Inferior parietal cortex (tissue), 1 donor: ENCODE results near the gene PTAR1.
"Not testable (repeated sequence)": the region's sequence is repeated elsewhere in the genome, so short reads cannot be mapped to it uniquely, and the experiment has no call there.

ENCODE experiments used
- DNase-seq: peaks from one replicate; pipeline ENCODE4 v3.0.0-alpha.2; 2016; ENCODE audit errors: extremely low spot score

The PTAR1 gene, protein sequence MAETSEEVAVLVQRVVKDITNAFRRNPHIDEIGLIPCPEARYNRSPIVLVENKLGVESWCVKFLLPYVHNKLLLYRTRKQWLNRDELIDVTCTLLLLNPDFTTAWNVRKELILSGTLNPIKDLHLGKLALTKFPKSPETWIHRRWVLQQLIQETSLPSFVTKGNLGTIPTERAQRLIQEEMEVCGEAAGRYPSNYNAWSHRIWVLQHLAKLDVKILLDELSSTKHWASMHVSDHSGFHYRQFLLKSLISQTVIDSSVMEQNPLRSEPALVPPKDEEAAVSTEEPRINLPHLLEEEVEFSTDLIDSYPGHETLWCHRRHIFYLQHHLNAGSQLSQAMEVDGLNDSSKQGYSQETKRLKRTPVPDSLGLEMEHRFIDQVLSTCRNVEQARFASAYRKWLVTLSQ

GRCh38 chr9:69759421-69760277 lies at the start of gene PTAR1:
Gene PTAR1 (minus strand): TSS chr9:69760011. CDS start chr9:69759938, 73 bp downstream.
- peak; percentile 84 for DNase-seq

DNA sequence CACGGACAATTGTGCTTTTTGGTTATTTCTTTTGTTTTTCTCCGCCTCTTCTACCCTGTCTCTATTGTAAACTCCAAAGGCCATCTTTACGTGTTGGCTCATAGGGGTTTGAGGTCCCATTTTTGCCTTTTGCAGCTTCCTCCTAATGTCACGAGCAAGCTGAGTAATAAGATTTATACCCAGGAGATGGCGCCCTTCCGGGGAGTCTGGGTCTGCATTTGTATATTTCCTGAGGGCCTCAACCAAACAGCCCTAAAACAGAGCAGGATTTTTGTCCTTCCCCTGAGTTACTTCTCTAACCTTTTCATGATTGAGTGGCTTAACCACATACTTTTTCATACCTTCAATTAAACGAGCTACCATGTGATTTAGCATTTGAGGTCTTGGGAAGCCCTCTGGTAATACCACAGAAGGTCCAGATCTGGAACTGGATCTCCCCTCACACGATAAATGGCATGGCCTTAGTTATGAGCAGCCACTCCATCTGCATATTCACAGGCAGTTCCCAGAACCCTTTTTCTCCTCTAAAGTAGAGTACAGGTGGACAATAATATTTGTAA lies 49.6 kb upstream of the PTAR1 start:
- DNase-seq = no peak

DNA sequence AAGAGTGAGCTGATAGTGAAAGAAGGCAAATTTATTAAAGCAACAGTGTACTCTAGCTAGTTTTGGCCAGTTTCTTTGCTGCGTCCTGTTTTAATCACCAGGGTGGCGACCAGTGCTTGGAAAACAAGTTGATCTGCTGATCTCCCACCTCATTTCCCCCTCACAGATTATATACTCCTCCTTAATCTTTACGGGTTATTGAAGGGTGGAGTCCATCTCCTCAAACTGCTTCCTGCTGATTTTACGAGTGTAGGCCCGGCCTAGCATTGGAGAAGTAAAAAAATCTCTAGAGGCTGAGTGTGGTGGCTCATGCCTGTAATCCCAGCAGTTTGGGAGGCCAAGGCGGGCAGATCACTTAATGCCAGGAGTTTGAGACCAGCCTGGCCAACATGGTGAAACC lies 46.8 kb upstream of the PTAR1 start:
- DNase-seq = no peak

DNA sequence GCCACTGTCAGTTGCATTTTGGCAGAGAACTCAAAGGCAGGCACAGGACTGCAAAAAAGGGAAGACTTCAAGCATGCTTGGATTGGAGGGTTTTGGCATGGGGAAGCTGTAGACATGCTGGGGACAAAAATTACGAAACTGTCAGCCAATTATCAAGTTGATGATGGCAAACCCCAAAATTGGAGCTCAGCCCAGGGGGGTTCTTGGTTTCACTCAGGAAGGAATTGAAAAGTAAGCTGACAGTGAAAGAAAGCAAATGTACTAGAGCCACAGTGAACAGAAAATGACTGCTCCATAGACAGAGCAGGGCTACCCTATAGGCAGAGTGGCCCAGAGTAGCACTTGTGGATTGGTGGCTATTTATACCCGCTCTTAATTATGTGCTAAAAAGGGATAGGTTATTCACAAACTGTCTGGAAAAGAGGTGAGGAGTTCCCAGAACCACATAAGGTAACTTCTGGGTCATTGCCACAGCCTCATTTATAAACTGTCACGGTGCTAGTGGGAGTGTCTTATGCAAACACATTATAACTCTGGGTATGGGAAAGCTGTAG lies 46.2 kb upstream of the PTAR1 start:
- DNase-seq = no peak

GRCh38 chr9:69801989-69802388 lies 42.2 kb upstream of the PTAR1 start:
- DNase-seq = no peak

GRCh38 chr9:69800027-69800426 lies 40.2 kb upstream of the PTAR1 start:
- not testable (repeated sequence) for DNase-seq

- DNase-seq = not testable (repeated sequence)
Observed at GRCh38 chr9:69799521-69799920, 39.7 kb upstream of the PTAR1 start.

GRCh38 chr9:69798744-69799143 lies 38.9 kb upstream of the PTAR1 start:
- DNase-seq = no peak

GRCh38 chr9:69797675-69798074 lies 37.9 kb upstream of the PTAR1 start:
- peak; percentile 27 for DNase-seq

- DNase-seq = no peak
Observed at GRCh38 chr9:69794356-69794755, 34.5 kb upstream of the PTAR1 start.

- no peak for DNase-seq
Observed at GRCh38 chr9:69785757-69786156, 25.9 kb upstream of the PTAR1 start.

GRCh38 chr9:69773258-69773657 lies 13.4 kb upstream of the PTAR1 start:
- DNase-seq = no peak

- DNase-seq = no peak
Observed at GRCh38 chr9:69771775-69772418, 12.1 kb upstream of the PTAR1 start.

DNA sequence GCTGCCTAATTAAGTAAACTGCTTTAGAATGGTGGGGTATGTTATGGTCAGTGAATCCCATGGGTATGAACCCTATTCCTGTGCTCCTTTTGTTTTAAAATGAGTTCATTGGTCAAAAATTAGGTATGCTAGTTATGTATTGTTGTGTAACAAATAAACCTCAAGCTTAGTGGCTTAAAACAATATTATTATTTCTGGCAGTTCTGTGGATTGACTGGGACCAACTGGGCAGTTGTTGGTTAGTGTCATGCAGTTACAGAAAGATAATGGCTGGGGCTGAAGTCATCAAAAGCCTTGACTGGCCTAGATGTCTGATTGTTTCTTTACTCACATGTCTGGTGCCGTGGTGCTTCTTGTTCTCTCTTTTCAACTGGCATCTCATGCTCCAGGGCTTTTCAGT lies 8.9 kb upstream of the PTAR1 start:
- DNase-seq = no peak

DNA sequence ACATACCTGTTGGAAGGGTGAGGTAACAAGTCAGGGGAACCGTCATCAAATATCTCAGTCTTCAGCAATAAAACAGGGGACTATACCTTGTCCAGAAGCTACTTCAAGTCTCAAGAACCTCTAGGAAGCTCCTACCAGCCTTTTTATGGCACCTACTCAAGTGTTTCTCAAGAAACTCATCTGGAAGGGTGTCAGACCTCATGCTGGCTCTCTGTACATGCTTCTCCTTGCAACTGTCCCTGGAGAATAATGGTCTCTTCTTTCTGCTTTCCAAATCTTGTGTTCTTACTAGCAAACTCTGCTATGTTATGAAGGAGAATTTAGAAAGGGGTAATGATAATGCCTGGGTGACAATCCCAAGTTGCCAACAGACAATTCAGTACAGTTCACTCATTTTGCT lies 8.3 kb upstream of the PTAR1 start:
- no peak for DNase-seq

- DNase-seq = not testable (repeated sequence)
Observed at GRCh38 chr9:69763862-69764261, 4.1 kb upstream of the PTAR1 start.

DNA sequence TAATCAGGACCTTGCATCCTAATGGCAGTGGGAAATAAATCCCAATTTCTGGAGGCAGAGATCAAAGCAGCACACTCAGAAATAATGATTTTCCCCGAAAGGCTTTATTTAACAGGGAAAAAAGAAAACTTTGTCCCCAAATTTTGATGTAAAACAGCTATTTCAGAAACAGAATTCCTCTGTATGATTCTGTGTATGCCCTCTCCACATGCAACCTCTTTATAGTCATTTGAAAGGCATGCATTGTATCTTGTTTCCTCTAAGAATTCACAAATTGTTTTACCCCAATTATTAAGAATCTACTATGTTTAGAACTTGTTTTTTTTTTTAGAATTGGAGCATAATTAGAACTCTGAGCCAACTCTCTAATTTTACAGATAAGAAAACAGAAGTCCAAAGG lies 2.7 kb upstream of the PTAR1 start:
- no peak for DNase-seq

DNA sequence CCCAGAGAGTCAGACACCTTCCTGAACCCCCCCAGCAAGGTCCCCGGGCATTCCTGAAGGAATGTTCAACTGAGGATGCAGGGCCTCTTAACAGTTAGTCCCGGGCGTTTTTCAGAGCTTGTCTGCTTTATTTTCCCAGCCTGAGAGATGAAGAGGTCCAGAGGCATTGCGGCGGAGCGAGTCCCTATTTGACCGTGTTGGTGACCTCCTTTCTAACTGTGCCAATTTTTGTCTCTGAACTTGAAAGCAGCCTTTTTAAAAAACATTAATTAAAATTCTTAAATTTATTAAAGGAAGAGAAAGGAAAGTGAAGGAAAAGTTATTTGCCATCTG lies 433 bp upstream of the PTAR1 start:
- no peak for DNase-seq

- peak; percentile 54 for DNase-seq
Observed at GRCh38 chr9:69759021-69759420, 790 bp downstream of the PTAR1 start.

- no peak for DNase-seq
Observed at GRCh38 chr9:69757996-69758675, 1.7 kb downstream of the PTAR1 start.

DNA sequence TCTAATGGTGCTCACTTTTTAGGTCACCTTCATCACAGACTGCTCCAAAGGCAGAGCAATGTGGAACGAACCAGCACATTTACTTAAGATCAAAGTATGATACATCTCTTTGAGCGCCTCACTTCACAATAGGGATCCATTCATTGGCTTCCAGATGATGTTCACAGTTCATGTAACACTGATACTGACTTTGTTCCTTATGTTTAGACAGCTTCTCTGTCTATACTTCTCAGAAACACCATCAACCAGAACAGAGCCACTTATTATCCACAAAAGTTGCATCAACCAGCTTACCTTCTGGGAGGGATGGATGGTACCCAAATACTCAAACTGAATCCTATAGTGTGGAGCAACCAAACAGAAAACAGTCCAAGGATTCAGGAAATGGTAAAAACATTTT lies 4.6 kb downstream of the PTAR1 start:
- no peak for DNase-seq
